Calu3 (cell line): ENCODE results near the gene FASTK. TPM values are rescaled to one million over a fixed set of nuclear protein-coding genes. Genes with fewer than 3 reads are reported as not detected.

Source experiments
- BruUV-seq: library from RNA; stranded (reverse); fragments of 400-500 nt; replicated peaks from 2 replicates; lab custom pipeline; 2021; lab: Mats Ljungman, UMichigan
- CTCF ChIA-PET: fragments of 300-600 bp; sonication (Branson Sonifier 250); formaldehyde crosslinking; loops from one replicate; lab custom pipeline; 2022; ENCODE audit warnings: antibody characterized with exemption; lab: Charles Lee
- DNase-seq: peaks from one replicate; pipeline ENCODE4 v3.0.0; 2022
- H3K27ac Mint-ChIP-seq: one replicate; pipeline ENCODE4 v1.8.0; 2022; ENCODE audit warnings: mixed read lengths; ENCODE audit not compliant: unreplicated experiment
- H3K27me3 Mint-ChIP-seq: one replicate; pipeline ENCODE4 v1.8.0; 2022; ENCODE audit warnings: mixed read lengths; ENCODE audit not compliant: unreplicated experiment
- H3K36me3 Mint-ChIP-seq: one replicate; pipeline ENCODE4 v1.8.0; 2022; ENCODE audit warnings: mild to moderate bottlenecking, moderate library complexity, mixed read lengths; ENCODE audit not compliant: insufficient read depth, unreplicated experiment
- H3K4me1 Mint-ChIP-seq: one replicate; pipeline ENCODE4 v1.8.0; 2022; ENCODE audit warnings: mild to moderate bottlenecking, low read depth, mixed read lengths; ENCODE audit not compliant: unreplicated experiment
- H3K4me3 Mint-ChIP-seq: one replicate; pipeline ENCODE4 v1.8.0; 2022; ENCODE audit warnings: mild to moderate bottlenecking, low read depth, moderate library complexity, mixed read lengths; ENCODE audit not compliant: unreplicated experiment
- H3K9me3 Mint-ChIP-seq: one replicate; pipeline ENCODE4 v1.8.0; 2022; ENCODE audit warnings: low read depth, mixed read lengths; ENCODE audit not compliant: unreplicated experiment
- intact Hi-C: fragments of 100-400 bp; cut with micrococcal nuclease; formaldehyde crosslinking; loops from one replicate; pipeline ENCODE4 v1.10.0; 2022; ENCODE audit not compliant: unreplicated experiment
- total RNA-seq: library from RNA; stranded (reverse); gene quantifications from 2 replicates; pipeline ENCODE4 v1.2.3, GENCODE V29; 2022
- TF ChIP-seq, protein P1 (sequence below): fragments of 200-600 bp; IDR thresholded peaks from one replicate; pipeline ENCODE4 v1.8.0; 2022; ENCODE audit warnings: antibody characterized with exemption; ENCODE audit not compliant: unreplicated experiment

The FASTK gene
- total RNA-seq, 1 experiment from 2014 or later, result 113 TPM

DNA sequence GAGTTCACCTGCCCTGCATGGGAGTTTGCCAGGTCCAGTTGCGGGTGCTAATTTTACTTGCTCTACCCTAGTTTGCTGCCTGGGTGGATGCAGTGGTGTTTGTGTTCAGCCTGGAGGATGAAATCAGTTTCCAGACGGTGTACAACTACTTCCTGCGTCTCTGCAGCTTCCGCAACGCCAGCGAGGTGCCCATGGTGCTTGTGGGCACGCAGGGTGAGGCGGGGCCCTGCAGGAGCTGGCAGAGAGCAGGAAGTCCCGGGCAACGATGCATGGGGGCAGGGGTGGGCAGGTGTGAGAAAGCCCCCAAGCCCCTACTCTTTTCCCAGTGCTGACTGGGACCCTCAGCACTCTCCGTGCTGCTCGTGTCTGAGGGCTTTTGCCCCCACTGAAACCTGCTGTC is 37.0 kb upstream of the FASTK start:
- peaks cover 7% of the 10 kb centered on the region for H3K4me1 Mint-ChIP-seq
- DNase-seq, result no peak
- TF ChIP-seq, protein P1, sequence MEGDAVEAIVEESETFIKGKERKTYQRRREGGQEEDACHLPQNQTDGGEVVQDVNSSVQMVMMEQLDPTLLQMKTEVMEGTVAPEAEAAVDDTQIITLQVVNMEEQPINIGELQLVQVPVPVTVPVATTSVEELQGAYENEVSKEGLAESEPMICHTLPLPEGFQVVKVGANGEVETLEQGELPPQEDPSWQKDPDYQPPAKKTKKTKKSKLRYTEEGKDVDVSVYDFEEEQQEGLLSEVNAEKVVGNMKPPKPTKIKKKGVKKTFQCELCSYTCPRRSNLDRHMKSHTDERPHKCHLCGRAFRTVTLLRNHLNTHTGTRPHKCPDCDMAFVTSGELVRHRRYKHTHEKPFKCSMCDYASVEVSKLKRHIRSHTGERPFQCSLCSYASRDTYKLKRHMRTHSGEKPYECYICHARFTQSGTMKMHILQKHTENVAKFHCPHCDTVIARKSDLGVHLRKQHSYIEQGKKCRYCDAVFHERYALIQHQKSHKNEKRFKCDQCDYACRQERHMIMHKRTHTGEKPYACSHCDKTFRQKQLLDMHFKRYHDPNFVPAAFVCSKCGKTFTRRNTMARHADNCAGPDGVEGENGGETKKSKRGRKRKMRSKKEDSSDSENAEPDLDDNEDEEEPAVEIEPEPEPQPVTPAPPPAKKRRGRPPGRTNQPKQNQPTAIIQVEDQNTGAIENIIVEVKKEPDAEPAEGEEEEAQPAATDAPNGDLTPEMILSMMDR, result no peak
- H3K27me3 Mint-ChIP-seq, result no peaks in the 10 kb centered on the region
- H3K36me3 Mint-ChIP-seq, result peaks cover 16% of the 10 kb centered on the region
- H3K9me3 Mint-ChIP-seq, result no peaks in the 10 kb centered on the region
- no peak overlapping the region for H3K4me3 Mint-ChIP-seq
- BruUV-seq, result no TSS peak
- no peak overlapping the region for H3K27ac Mint-ChIP-seq
- CTCF ChIA-PET, result no interaction called here
- intact Hi-C loops, result no loop called here

DNA sequence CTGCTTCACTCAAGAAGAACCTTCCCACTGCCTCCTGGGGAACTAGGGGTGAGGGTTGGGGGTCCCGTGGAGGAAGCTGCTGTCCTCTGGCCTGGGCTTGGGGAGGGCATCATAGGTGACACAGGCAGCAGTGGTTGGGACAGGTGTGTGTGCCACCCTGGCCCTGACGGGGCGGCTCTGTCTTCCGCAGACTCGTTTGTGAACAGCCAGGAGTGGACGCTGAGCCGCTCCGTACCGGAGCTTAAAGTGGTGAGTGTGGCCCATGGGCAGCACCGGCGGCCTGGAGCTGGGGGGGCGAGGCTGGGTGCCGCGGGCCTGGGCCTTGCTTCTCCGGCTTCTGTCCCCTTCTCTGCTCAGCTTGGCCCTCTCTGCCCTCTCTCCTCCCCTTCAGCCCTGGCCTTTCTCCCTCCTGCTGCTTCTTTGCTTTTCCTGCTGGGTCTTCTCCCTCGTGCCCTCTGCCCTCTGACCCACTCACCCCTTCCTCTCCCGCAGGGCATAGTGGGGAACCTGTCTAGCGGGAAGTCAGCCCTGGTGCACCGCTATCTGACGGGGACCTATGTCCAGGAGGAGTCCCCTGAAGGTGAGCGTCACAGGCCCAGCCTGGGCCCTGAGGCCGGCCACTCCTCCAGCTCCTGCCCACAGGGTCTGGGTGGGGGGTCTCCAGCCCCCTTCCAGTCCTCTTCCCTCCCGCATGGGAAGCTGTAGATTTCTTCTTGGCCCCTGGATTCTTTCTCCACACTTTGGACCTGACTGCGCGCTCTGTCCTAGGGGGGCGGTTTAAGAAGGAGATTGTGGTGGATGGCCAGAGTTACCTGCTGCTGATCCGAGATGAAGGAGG is 36.2 kb upstream of the FASTK start:
- H3K36me3 Mint-ChIP-seq, result peaks cover 16% of the 10 kb centered on the region
- H3K27me3 Mint-ChIP-seq, result no peaks in the 10 kb centered on the region
- no peaks in the 10 kb centered on the region for H3K9me3 Mint-ChIP-seq
- no peak for DNase-seq
- no TSS peak for BruUV-seq
- peaks cover 7% of the 10 kb centered on the region for H3K4me1 Mint-ChIP-seq
- H3K4me3 Mint-ChIP-seq, result no peak overlapping the region
- TF ChIP-seq, protein P1, result no peak
- intact Hi-C loops, result no loop called here
- CTCF ChIA-PET, result interaction anchor here (0.7 to 1.6 kb wide), 2 partner anchors 7 to 88 kb away, joined by 3 to 6 read pairs; partner anchors contain the start of gene ABCB8
- no peak overlapping the region for H3K27ac Mint-ChIP-seq

DNA sequence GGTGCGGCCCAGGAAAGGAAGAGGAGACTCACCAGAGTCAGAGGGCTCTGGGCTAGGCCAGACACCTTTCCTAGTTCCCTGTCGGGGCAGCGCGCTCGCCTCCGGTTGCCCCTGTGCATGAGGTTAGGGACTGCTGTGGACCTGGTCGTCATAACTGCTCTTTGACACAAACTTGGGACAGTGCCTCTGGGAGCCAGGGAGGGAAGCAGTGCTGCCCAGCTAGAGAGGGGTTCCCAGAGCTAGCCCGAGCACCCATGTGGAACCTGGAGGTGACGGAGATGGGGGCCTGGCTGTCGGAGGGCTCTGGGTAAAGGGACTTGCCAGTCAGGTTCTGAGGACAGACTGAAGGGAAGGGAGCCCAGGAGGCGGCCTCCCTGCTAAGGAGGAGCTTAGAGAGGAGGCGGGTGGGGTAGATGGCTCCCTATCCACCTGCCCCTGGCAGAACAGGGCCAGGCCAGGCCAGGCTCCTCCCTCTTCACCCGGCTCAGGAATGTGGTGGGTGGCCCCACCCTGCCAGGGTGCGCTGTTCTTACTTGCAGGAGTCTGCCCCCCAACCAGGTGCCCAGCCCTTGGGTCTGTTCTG is 35.3 kb upstream of the FASTK start:
- peaks cover 7% of the 10 kb centered on the region for H3K4me1 Mint-ChIP-seq
- intact Hi-C loops, result no loop called here
- H3K27ac Mint-ChIP-seq, result no peak overlapping the region
- no TSS peak for BruUV-seq
- peak overlapping the region; percentile 52 for H3K4me3 Mint-ChIP-seq
- peaks cover 13% of the 10 kb centered on the region for H3K36me3 Mint-ChIP-seq
- CTCF ChIA-PET, result interaction anchor here (0.7 to 1.6 kb wide), 2 partner anchors 8 to 88 kb away, joined by 3 to 6 read pairs; partner anchors contain the start of gene ABCB8
- H3K9me3 Mint-ChIP-seq, result no peaks in the 10 kb centered on the region
- TF ChIP-seq, protein P1, result no peak
- no peaks in the 10 kb centered on the region for H3K27me3 Mint-ChIP-seq
- peak; percentile 76 for DNase-seq

DNA sequence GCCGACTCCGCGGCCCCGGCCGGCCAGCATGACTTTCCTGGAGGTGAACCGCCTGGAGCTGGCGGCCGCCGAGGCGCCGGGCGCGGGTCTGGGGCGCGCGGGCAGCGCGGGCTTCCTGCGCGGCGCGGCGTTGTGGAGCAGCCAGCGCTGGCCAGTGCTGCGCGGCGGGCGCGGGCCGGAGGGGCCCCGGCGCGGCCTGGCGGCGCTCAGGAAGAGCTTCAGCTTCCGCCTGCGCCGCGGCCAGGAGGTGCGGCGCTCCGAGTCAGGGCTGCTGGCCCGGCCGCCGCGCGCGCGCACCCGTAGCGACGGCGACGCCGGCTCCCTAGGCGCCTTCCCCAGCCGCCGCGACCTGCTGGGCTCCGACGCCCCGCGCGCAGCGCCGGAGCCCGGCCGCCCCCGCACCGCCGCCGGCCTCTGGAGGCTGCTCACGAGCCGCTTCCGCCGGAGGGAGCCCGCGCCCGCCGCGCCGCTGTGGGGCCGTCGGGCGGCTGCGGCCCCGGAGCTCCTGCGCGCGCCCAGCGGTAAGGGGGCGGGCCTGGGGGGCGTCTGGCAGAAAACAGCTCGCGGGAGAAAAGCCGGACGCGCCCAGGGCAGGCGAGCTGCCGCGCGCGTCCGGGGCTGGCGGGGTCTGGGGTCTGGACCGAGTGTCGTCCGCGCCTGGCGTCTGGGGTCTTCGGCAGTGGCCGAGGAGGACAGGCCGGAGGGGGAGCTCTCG is 34.7 kb upstream of the FASTK start:
- DNase-seq, result peak; percentile 45
- Mint-ChIP-seq H3K4me1 (peaks cover 7% of the 10 kb centered on the region), H3K4me3 (peak overlapping the region; percentile 52)

More for the DNA sequence above, 34.7 kb upstream of the FASTK start:
- TF ChIP-seq, protein P1, result no peak
- Mint-ChIP-seq H3K36me3 (peaks cover 9% of the 10 kb centered on the region), H3K27ac (no peak overlapping the region), H3K27me3 (no peaks in the 10 kb centered on the region), H3K9me3 (no peaks in the 10 kb centered on the region)
- CTCF ChIA-PET, result interaction anchor here (1.6 kb wide), 1 partner anchor 9 kb away, joined by 6 read pairs; no protein-coding TSS in a partner anchor
- intact Hi-C loops, result no loop called here
- BruUV-seq, result no TSS peak
